Endothelial cell of umbilical vein (primary cell): ENCODE measurements around the gene RASGRP4. TPM values are rescaled to one million over a fixed set of nuclear protein-coding genes. Genes with fewer than 3 reads are reported as not detected.
"Not testable (repeated sequence)": the region's sequence is repeated elsewhere in the genome, so short reads cannot be mapped to it uniquely, and the experiment has no call there.

Experiments used
- BruUV-seq: library from RNA; stranded (reverse); fragments of 400-500 nt; replicated peaks from 2 replicates; lab custom pipeline; 2021; lab: Mats Ljungman, UMichigan
- CTCF ChIA-PET: fragments of 300-600, 350-600 bp; sonication (Branson Sonifier 250); formaldehyde crosslinking; loops from one replicate; lab custom pipeline; 2021; ENCODE audit warnings: antibody characterized with exemption, inconsistent platforms; lab: Charles Lee
- POLR2A ChIA-PET: fragments of 300-600, 350-600 bp; sonication (Branson Sonifier 250); formaldehyde crosslinking; loops from one replicate; lab custom pipeline; 2021; ENCODE audit warnings: antibody characterized with exemption, inconsistent platforms; lab: Charles Lee
- DNase-seq: peaks from one replicate; pipeline ENCODE4 v3.0.0-alpha.2; 2011; ENCODE audit warnings: low read depth, low spot score
- FAIRE-seq: peaks from 2 replicates; lab custom pipeline; 2011; peaks lifted over from hg19 to GRCh38; lab: Jason Lieb, UNC
- H2AFZ ChIP-seq: 2 replicates; pipeline ENCODE4 v1.6.0; 2012; ENCODE audit warnings: low read depth, low read length, control low read depth, inconsistent platforms
- H3K27ac ChIP-seq: 2 replicates; pipeline ENCODE4 v1.5.1; 2011; ENCODE audit warnings: low read depth, mild to moderate bottlenecking, control low read depth, low read length, moderate library complexity; ENCODE audit not compliant: insufficient read depth
- H3K27me3 ChIP-seq, 2 experiments: 2 replicates each; pipeline versions ENCODE4 v1.6.0 to v1.6.1; 2011; ENCODE audit warnings: low read length in 2 of 2, mixed read lengths in 1 of 2; ENCODE audit not compliant: control insufficient read depth in 2 of 2, insufficient read depth in 2 of 2
- H3K36me3 ChIP-seq, 2 experiments: 2 replicates in 1 of 2; 3 replicates in 1 of 2; pipeline ENCODE4 v1.5.1; 2011; ENCODE audit warnings: low read length in 2 of 2, mild to moderate bottlenecking in 1 of 2, moderate library complexity in 1 of 2; ENCODE audit not compliant: control insufficient read depth in 2 of 2, insufficient read depth in 2 of 2; ENCODE audit errors: extremely low read depth in 1 of 2
- H3K4me1 ChIP-seq: 3 replicates; pipeline ENCODE4 v1.5.1; 2011; ENCODE audit warnings: mild to moderate bottlenecking, low read length; ENCODE audit not compliant: control insufficient read depth, insufficient read depth; ENCODE audit errors: extremely low read depth
- H3K4me2 ChIP-seq: 2 replicates; pipeline ENCODE4 v1.6.1; 2011; ENCODE audit warnings: low read length, control low read depth, mixed read lengths; ENCODE audit not compliant: insufficient read depth
- H3K4me3 ChIP-seq, 3 experiments: fragments of 200-600 bp in 1 of 3; sonication (generic), shearing (Covaris generic) in 1 of 3; replicated peaks in 1 of 3; 2 replicates each; pipeline ENCODE4 v1.5.1; 2011 to 2016; ENCODE audit warnings: control low read depth in 3 of 3, low read length in 3 of 3, mild to moderate bottlenecking in 2 of 3, inconsistent platforms in 1 of 3, low read depth in 1 of 3, moderate library complexity in 1 of 3; ENCODE audit not compliant: insufficient read depth in 1 of 3
- H3K79me2 ChIP-seq: 2 replicates; pipeline ENCODE4 v1.6.0; 2012; ENCODE audit warnings: low read length, inconsistent platforms; ENCODE audit not compliant: control insufficient read depth, insufficient read depth
- H3K9ac ChIP-seq: replicated peaks from 2 replicates; pipeline ENCODE3; 2011; ENCODE audit warnings: low read length, control low read depth; ENCODE audit not compliant: insufficient read depth; ENCODE audit errors: extremely low read depth
- H3K9me1 ChIP-seq: replicated peaks from 3 replicates; pipeline ENCODE4 v1.6.0; 2011; ENCODE audit warnings: mild to moderate bottlenecking, low read length; ENCODE audit not compliant: control insufficient read depth, insufficient read depth; ENCODE audit errors: extremely low read depth
- H3K9me3 ChIP-seq: replicated peaks from 2 replicates; pipeline ENCODE4 v1.5.1; 2012; ENCODE audit warnings: low read length, inconsistent platforms; ENCODE audit not compliant: control insufficient read depth, insufficient read depth
- H4K20me1 ChIP-seq: replicated peaks from 2 replicates; pipeline ENCODE3; 2011; ENCODE audit warnings: mild to moderate bottlenecking, low read length; ENCODE audit not compliant: control insufficient read depth, insufficient read depth; ENCODE audit errors: extremely low read depth
- EZH2 ChIP-seq: IDR thresholded peaks from 2 replicates; pipeline ENCODE4 v1.6.1; 2012; ENCODE audit warnings: borderline replicate concordance, low read depth, mild to moderate bottlenecking, moderate library complexity, low read length, inconsistent platforms; ENCODE audit not compliant: severe bottlenecking
- FOS ChIP-seq: IDR thresholded peaks from 2 replicates; pipeline ENCODE4 v1.6.1; 2011; ENCODE audit warnings: mild to moderate bottlenecking, low read length, moderate library complexity, borderline replicate concordance; ENCODE audit not compliant: insufficient read depth
- GATA2 ChIP-seq: IDR thresholded peaks from 2 replicates; pipeline ENCODE4 v1.7.0; 2011; ENCODE audit warnings: low read depth, mild to moderate bottlenecking, moderate library complexity, mixed read lengths, low read length; ENCODE audit not compliant: insufficient read length, insufficient read depth
- JUN ChIP-seq: IDR thresholded peaks from 2 replicates; pipeline ENCODE4 v1.6.1; 2011; ENCODE audit warnings: borderline replicate concordance, low read depth; ENCODE audit not compliant: insufficient read length, insufficient read depth
- MYC ChIP-seq: IDR thresholded peaks from one replicate; pipeline ENCODE4 v1.6.1; 2011; ENCODE audit warnings: mild to moderate bottlenecking, low read depth, low read length
- POLR2A ChIP-seq: IDR thresholded peaks from 2 replicates; pipeline ENCODE4 v1.6.1; 2012; ENCODE audit warnings: low read depth, mild to moderate bottlenecking, control low read depth, low read length
- POLR2AphosphoS5 ChIP-seq: IDR thresholded peaks from 2 replicates; pipeline ENCODE4 v1.6.1; 2012; ENCODE audit warnings: low read depth, mild to moderate bottlenecking, control low read depth, low read length, moderate library complexity; ENCODE audit not compliant: insufficient read depth
- dilution Hi-C: fragments of 300-500 bp; cut with MboI; formaldehyde crosslinking; loops from one replicate; pipeline ENCODE4 v1.15.0; 2019; ENCODE audit warnings: low sequenced_read_pairs; ENCODE audit not compliant: extremely low pct_ligation_motif_present
- intact Hi-C: fragments of 100-400 bp; cut with micrococcal nuclease; formaldehyde crosslinking; loops from one replicate; pipeline ENCODE4 v1.10.0; 2022
- polyA plus RNA-seq, 4 experiments: library from polyadenylated mRNA; depleted of rRNA in 3 of 4; stranded (reverse) in 3 of 4; unstranded in 1 of 4; fragments of >200 nt; gene quantifications; 2 replicates each; pipeline versions ENCODE4 v1.2.1 to v1.2.3, GENCODE V29; 2011 to 2012; ENCODE audit warnings: missing spikeins in 1 of 4
- total RNA-seq: library from RNA; stranded (reverse); gene quantifications from 2 replicates; pipeline ENCODE4 v1.2.3, GENCODE V29; 2021
- TF ChIP-seq, protein P1 (sequence below), 2 donors: IDR thresholded peaks; 1 replicate in 1 of 2; 2 replicates in 1 of 2; pipeline ENCODE4 v1.5.1; 2011; ENCODE audit warnings: low read length in 2 of 2, mild to moderate bottlenecking in 2 of 2, moderate library complexity in 2 of 2, control low read depth in 1 of 2, inconsistent platforms in 1 of 2, low read depth in 1 of 2; ENCODE audit not compliant: insufficient read depth in 1 of 2; ENCODE audit errors: extremely low read depth in 1 of 2
- TF ChIP-seq, protein P2 (sequence below): IDR thresholded peaks from 2 replicates; pipeline ENCODE4 v1.6.1; 2011; ENCODE audit not compliant: insufficient read depth, insufficient read length

The RASGRP4 gene
- total and polyA plus RNA-seq, 2 donors (not counting 3 experiments of a cell fraction or from before 2014, with no cell fraction given), result not detected

DNA sequence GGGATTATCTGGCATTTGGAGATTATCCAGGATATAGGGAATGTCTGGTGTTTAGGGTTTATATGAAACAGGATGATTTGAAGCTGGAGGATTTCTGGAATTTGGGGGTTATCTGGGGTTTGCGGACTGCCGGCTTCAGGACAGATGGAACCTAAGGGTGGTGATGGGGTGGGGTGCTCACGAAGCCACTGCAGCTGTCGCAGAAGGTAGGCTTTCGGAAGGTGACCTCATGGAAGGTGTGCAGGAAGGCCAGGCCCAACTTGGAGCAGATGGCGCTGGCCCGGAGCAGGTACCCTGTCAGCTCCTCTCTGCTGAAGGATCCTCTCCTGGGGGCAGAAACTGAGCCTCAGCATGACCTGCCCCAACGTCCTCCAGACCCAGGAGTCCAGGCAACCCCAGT lies 13.5 kb downstream of the RASGRP4 start:
- H4K20me1 ChIP-seq, result no peaks in the 10 kb centered on the region
- CTCF ChIA-PET, result interaction anchor here (1.6 to 3.1 kb wide), 2 partner anchors 10 to 222 kb away, joined by 5 to 8 read pairs; partner anchors contain the start of gene FAM98C

DNA sequence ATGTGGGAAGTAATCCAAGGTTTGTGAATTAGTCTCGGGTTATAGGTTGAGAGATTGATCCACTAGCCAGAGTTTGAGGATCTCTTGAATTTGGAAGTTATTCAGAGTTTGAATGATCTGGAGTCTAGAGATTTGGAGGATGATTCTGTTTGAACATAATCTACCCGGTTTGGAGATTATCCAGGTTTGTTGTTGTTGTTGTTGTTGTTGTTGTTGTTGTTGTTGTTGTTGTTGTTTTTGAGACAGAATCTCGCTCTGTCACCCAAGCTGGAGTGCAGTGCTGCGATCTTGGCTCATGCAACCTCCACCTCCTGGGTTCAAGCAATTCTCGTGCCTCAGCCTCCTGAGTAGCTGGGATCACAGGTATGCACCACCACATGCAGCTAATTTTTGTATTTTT lies 14.1 kb downstream of the RASGRP4 start:
- intact Hi-C loops, H3K4me2 ChIP-seq, H3K4me1 ChIP-seq, H3K9ac ChIP-seq, H3K27me3 ChIP-seq, H2AFZ ChIP-seq, H3K4me3 ChIP-seq, FAIRE-seq, BruUV-seq, H3K9me1 ChIP-seq, H4K20me1 ChIP-seq, H3K79me2 ChIP-seq, H3K27ac ChIP-seq, H3K9me3 ChIP-seq, H3K36me3 ChIP-seq, DNase-seq, dilution Hi-C loops: not testable (repeated sequence)
- CTCF ChIA-PET, result interaction anchor here (1.6 to 3.1 kb wide), 2 partner anchors 9 to 222 kb away, joined by 5 to 8 read pairs; partner anchors contain the start of gene FAM98C
- POLR2A ChIA-PET, result interaction anchor here (0.7 kb wide), 1 partner anchor 206 kb away, joined by 3 read pairs; the partner anchor contains the start of gene MAP4K1

More for the DNA sequence above, 13.5 kb downstream of the RASGRP4 start:
- BruUV-seq, result no TSS peak
- Histone ChIP-seq H3K79me2 (no peaks in the 10 kb centered on the region), H3K9me3 (no peaks in the 10 kb centered on the region), H2AFZ (no peak overlapping the region), H3K9me1 (no peaks in the 10 kb centered on the region), H3K27ac (no peak overlapping the region), H3K4me3 (no peak overlapping the region), H3K36me3 (no peaks in the 10 kb centered on the region), H3K4me1 (no peaks in the 10 kb centered on the region), H3K4me2 (no peak overlapping the region), H3K27me3 (no peaks in the 10 kb centered on the region), H3K9ac (no peak overlapping the region)
- DNase-seq, result no peak
- no peak for FAIRE-seq
- POLR2A ChIA-PET, result no interaction called here
- dilution Hi-C loops (no loop called here), intact Hi-C loops (no loop called here)
- TF ChIP-seq, protein P1, sequence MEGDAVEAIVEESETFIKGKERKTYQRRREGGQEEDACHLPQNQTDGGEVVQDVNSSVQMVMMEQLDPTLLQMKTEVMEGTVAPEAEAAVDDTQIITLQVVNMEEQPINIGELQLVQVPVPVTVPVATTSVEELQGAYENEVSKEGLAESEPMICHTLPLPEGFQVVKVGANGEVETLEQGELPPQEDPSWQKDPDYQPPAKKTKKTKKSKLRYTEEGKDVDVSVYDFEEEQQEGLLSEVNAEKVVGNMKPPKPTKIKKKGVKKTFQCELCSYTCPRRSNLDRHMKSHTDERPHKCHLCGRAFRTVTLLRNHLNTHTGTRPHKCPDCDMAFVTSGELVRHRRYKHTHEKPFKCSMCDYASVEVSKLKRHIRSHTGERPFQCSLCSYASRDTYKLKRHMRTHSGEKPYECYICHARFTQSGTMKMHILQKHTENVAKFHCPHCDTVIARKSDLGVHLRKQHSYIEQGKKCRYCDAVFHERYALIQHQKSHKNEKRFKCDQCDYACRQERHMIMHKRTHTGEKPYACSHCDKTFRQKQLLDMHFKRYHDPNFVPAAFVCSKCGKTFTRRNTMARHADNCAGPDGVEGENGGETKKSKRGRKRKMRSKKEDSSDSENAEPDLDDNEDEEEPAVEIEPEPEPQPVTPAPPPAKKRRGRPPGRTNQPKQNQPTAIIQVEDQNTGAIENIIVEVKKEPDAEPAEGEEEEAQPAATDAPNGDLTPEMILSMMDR (IDR thresholded peaks at IDR 0.05; ENCODE audit: extremely low read depth in 1 of 2, insufficient read depth in 1 of 2, low read depth in 1 of 2, low read length in 2 of 2), result no peak
- TF ChIP-seq MYC, result no peak
- no peak for TF ChIP-seq GATA2
- TF ChIP-seq FOS, result no peak
- no peak for TF ChIP-seq POLR2A
- TF ChIP-seq, protein P2, sequence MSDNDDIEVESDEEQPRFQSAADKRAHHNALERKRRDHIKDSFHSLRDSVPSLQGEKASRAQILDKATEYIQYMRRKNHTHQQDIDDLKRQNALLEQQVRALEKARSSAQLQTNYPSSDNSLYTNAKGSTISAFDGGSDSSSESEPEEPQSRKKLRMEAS, result no peak
- TF ChIP-seq JUN, result no peak
- no peak for TF ChIP-seq POLR2AphosphoS5
- no peak for TF ChIP-seq EZH2
